NCI-H2107 treated with DMSO at 0.1 percent for 48 hours (cell line): Measurements from ENCODE around the gene NOS1AP.
A peak's percentile ranks its signal among the peaks of the same experiment; 100 is the strongest.
"Not testable (repeated sequence)": the region's sequence is repeated elsewhere in the genome, so short reads cannot be mapped to it uniquely, and the experiment has no call there.

Source experiments
- DNase-seq: peaks from one replicate; lab custom pipeline; 2025; ENCODE audit not compliant: unreplicated experiment; lab: John Stamatoyannopoulos, UW

Gene NOS1AP

GRCh38 chr1:162191396-162192305 lies 122.2 kb downstream of the NOS1AP start:
- peak; percentile 29 for DNase-seq

GRCh38 chr1:162192306-162192678 lies 122.8 kb downstream of the NOS1AP start:
- no peak for DNase-seq

GRCh38 chr1:162192763-162193162 lies 123.3 kb downstream of the NOS1AP start:
- no peak for DNase-seq

DNA sequence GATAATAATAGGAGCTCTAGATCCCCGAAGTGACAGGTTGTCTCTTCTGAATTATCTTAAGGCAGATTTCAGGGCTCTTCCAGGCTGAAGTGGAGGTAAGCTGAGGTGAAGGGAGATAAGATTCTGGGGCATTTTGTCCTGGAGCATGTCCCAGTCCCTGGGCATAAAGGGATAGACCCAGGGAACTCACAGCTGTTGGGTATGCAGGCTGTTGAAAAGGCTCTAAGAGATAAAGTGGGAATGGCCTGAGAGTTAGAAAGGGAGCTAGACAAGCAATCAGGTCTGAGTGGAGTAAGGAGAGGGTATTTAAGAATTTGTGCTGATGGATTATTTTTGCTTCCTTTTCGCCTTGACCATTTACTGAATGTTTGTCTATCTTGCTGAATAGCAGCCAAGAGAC lies 123.7 kb downstream of the NOS1AP start:
- peak; percentile 4 for DNase-seq

GRCh38 chr1:162193815-162194214 lies 124.3 kb downstream of the NOS1AP start:
- peak; percentile 64 for DNase-seq

DNA sequence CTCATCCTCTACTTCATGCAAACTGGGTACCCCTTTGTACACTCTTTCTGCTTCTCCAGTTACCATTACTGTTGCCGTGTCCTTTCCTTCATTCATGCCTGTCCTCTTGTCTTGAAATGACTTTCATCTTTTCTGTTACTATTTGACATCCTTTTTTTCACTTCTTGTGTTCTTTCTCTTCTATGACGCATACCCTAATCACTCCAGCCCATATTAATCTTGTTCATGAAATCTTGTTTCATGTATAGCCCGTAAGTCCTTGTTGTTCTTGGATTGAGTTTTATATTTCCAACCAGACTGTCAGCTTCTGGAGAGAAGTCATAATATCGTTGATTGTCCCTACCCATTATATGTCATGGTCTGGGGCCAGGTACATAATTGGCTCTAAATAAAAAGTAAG lies 126.1 kb downstream of the NOS1AP start:
- no peak for DNase-seq

GRCh38 chr1:162196387-162196786 lies 126.9 kb downstream of the NOS1AP start:
- no peak for DNase-seq

DNA sequence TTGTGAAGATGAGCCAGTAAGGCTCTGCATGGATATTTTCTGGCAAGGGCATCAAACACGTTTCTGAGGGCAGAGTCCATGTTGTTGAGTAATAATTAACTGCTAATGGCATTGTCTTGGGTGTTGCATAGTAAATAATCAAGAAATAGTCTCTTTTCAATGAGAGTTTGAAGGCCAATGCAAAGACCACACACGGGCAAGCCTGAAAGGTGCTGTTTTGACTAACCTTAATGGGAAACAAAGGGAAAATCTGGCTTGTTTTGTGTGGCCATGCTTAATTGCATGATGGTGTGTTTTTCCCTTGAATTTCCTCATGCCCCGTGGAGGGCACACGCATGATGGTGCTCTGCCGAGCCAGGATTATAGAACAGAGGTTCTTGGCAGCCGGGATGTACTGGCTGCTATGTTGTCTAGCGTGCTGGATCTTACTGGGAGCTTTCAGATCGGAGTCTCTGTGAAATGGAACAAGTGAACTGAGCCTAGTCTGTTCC lies 127.6 kb downstream of the NOS1AP start:
- DNase-seq, result no peak

- no peak for DNase-seq
Observed at GRCh38 chr1:162197615-162198421, 128.3 kb downstream of the NOS1AP start.

DNA sequence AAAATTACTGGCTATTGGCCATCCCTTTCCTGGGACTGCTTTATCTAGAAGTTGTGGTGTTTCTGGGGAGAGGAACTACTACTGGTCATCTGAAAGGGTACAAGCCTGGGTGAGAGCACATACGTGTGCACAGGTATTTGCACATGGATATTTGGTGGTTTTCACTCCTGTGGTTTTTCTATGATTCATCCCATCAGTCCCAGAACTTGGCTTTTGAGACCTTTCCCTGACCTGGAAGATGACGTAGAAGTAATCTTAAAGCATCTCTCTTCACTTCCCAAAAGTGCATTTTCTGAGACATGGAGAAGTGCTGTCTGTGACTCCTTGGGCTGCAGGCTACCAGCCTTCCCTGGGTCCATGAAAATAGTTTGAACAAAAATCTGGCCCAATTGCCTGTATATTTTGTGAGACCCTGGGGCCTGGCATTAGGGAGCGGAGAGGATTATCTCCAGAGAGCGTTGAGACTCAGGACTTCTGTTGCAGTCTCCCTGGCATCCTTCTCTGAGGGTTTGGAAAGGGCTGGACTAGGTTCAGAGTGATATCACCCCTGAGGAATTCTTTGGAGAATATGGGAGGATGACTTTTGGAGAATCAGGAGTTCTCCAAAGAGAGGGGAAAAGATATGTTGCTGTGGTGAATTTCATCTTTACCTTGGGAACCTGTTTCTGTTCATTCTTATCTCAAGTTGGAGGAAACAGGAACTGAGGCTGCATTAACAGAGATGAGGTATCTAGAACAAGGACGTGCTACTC lies 130.8 kb downstream of the NOS1AP start:
- no peak for DNase-seq

- DNase-seq, result not testable (repeated sequence)
Observed at GRCh38 chr1:162201062-162201461, 131.6 kb downstream of the NOS1AP start.

GRCh38 chr1:162204129-162204822 lies 134.8 kb downstream of the NOS1AP start:
- DNase-seq, result no peak

DNA sequence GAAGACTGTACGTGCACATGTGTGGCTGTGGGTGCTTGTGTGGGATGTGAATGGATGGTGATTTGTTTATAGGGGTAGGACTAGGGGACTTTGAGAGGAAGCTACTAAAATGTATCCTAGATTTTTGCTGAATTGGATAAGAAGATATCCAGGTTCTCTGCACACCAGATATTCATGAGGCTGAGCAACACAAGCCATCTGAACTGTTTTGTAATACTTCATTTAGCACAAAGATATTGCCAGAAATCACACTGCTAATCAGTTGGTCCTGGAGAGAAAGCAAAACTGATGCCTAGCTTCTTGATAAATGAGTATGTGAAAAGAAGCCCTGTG lies 135.3 kb downstream of the NOS1AP start:
- no peak for DNase-seq

GRCh38 chr1:162206300-162206699 lies 136.8 kb downstream of the NOS1AP start:
- DNase-seq, result no peak

DNA sequence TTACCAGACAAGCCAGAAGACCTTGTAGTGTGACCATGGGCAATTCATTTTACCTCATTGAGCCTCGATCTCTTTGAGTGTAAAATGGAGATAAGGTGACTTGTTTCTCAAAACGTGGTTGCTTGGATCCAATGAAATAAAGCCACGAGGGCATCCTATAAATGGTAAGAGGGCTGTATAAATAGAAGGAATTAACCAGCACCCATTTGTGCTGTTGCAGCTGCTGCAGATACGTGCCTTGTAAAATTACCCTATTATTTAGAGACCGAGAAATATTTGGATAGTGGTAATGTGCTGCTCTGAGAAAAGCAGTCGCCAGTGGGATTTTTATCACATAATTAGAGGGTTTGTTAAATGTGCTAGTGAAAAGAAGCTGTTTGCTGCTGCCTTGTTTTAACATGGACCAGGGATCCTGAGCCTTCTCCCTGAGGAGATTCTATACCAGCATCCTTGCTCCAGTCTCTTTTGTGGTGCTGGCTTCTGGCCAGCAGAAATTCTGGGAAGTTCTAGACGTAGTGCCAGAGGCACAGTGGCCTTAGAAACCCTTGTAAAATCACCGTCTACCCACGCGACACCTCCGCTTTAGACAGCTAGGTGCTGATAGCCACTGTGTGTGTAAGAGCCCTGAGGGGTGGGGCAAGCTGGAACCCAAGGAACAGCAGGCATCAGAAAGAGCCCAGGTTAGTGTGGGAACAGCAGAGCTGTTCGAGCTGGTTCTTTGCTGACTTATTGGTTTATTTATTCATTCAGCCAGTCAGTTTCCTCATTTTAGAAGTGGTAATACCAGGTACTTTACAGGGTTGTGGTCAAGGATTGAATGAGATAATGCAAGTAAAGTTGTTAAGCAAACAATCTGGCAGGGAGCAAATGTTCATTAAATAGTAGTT lies 137.5 kb downstream of the NOS1AP start:
- DNase-seq, result peak; percentile 98

DNA sequence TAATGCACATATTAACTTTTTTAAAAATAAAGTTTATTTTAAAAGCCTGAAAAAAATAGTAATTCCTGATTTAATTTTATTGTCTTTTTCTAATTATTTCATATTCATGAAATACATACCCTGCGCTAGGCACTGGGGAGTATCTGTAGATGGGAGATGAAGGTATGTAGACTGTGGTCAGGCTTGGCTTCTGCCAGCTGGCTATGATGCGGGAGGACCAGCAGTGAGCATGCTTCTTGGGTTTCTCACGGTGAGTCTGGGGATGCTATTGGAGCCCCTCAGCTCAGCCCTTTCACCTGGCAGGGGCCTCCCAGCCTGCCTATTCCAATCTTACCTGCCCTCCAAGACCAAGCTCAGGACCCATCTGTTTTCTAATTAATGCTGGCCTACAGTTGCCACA lies 138.4 kb downstream of the NOS1AP start:
- DNase-seq, result no peak

- DNase-seq, result no peak
Observed at GRCh38 chr1:162210196-162210595, 140.7 kb downstream of the NOS1AP start.

DNA sequence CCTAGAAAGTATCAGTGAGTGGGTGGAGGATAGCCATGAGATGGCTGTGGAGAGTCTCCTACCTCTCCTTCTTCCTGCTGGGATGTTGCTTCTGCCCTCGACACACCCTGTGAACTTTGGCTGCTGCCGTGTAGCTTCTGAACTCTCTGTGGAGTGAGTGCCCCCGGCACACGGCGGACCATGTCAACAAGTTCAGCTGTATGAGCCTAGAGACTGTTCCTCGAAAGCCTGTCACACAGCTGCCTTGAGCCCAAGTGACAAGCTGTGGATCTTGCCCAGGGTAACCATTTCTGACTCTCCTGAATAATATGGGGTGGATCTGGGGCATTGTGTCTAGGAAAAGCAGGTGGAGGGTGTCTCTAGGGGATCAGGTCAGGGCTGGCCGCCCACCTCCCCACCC lies 143.2 kb downstream of the NOS1AP start:
- no peak for DNase-seq

- DNase-seq, result no peak
Observed at GRCh38 chr1:162213281-162213912, 143.9 kb downstream of the NOS1AP start.
